ENCODE results near the gene TMED7.

Gene TMED7

GRCh38 chr5:115579747-115580173 lies 46.1 kb downstream of the TMED7 start:
- no peak for DNase-seq

- no peak for DNase-seq
Measured at GRCh38 chr5:115579216-115579615, 46.6 kb downstream of the TMED7 start.

GRCh38 chr5:115578657-115579056 lies 47.2 kb downstream of the TMED7 start:
- DNase-seq: no peak

GRCh38 chr5:115577741-115578140 lies 48.1 kb downstream of the TMED7 start:
- no peak for DNase-seq

GRCh38 chr5:115577329-115577728 lies 48.5 kb downstream of the TMED7 start:
- no peak for DNase-seq

- DNase-seq: no peak
Measured at GRCh38 chr5:115575167-115576070, 50.4 kb downstream of the TMED7 start.

- DNase-seq: no peak
Measured at GRCh38 chr5:115573133-115573532, 52.7 kb downstream of the TMED7 start.

GRCh38 chr5:115571441-115571878 lies 54.4 kb downstream of the TMED7 start:
- DNase-seq: no peak

- DNase-seq: no peak
Measured at GRCh38 chr5:115568668-115569067, 57.2 kb downstream of the TMED7 start.

GRCh38 chr5:115565233-115565632 lies 60.6 kb downstream of the TMED7 start:
- no peak for DNase-seq

All from NCI-H524 (cell line).